Measurements from ENCODE around the gene CFAP221.

Gene CFAP221

GRCh38 chr2:119674711-119675500 lies 130.7 kb downstream of the CFAP221 start:
- POLR2A ChIA-PET = interaction anchor here (1.1 kb wide), 1 partner anchor 11 kb away, joined by 3 read pairs; no protein-coding TSS in a partner anchor
- Histone ChIP-seq H3K4me3 (ENCODE audit: control insufficient read depth in 1 of 7, extremely low read depth in 1 of 7, insufficient read depth in 4 of 7, low read depth in 2 of 7, low read length in 6 of 7) (no peak overlapping the region), H3K27me3 (replicated peaks in 2 of 5; ENCODE audit: control insufficient read depth in 4 of 5, insufficient read depth in 5 of 5, low read length in 4 of 5) (no peaks in the 10 kb centered on the region), H3K4me1 (ENCODE audit: control extremely low read depth in 1 of 4, control insufficient read depth in 4 of 4, insufficient read depth in 4 of 4, low read length in 3 of 4) (peaks cover 6 to 11% (median 8%) of the 10 kb centered on the region in 4 experiments), H3K36me3 (ENCODE audit: control insufficient read depth in 4 of 4, insufficient read depth in 4 of 4, low read length in 3 of 4) (no peaks in the 10 kb centered on the region), H3K27ac (ENCODE audit: insufficient read depth in 1 of 2, low read depth in 1 of 2, low read length in 2 of 2, poor library complexity in 1 of 2, severe bottlenecking in 2 of 2) (no peak overlapping the region), H3K9me3 (ENCODE audit: control extremely low read depth in 1 of 5, control insufficient read depth in 4 of 5, insufficient read depth in 2 of 5, low read depth in 1 of 5, low read length in 4 of 5) (no peaks in the 10 kb centered on the region)
- no peak for DNase-seq
- WGBS (ENCODE audit: insufficient coverage) = 85% methylated on average over 10 of the region's 10 CpGs
- CTCF ChIA-PET = interaction anchor here (0.8 to 1.9 kb wide), 4 partner anchors 10 to 25 kb away, joined by 3 to 6 read pairs (median 4); no protein-coding TSS in a partner anchor

- Histone ChIP-seq H3K36me3 (ENCODE audit: control insufficient read depth in 4 of 4, insufficient read depth in 4 of 4, low read length in 3 of 4) (peaks cover 0 to 14% (median 7%) of the 10 kb centered on the region in 4 experiments), H3K27me3 (replicated peaks in 2 of 5; ENCODE audit: control insufficient read depth in 4 of 5, insufficient read depth in 5 of 5, low read length in 4 of 5) (no peaks in the 10 kb centered on the region), H3K9me3 (ENCODE audit: control extremely low read depth in 1 of 5, control insufficient read depth in 4 of 5, insufficient read depth in 2 of 5, low read depth in 1 of 5, low read length in 4 of 5) (no peaks in the 10 kb centered on the region), H3K4me3 (ENCODE audit: control insufficient read depth in 1 of 7, extremely low read depth in 1 of 7, insufficient read depth in 4 of 7, low read depth in 2 of 7, low read length in 6 of 7) (peak overlapping the region in 4 of 7 experiments; percentile 80 to 94 (median 89)), H3K27ac (ENCODE audit: insufficient read depth in 1 of 2, low read depth in 1 of 2, low read length in 2 of 2, poor library complexity in 1 of 2, severe bottlenecking in 2 of 2) (no peak overlapping the region), H3K4me1 (ENCODE audit: control extremely low read depth in 1 of 4, control insufficient read depth in 4 of 4, insufficient read depth in 4 of 4, low read length in 3 of 4) (peaks cover 9 to 11% (median 10%) of the 10 kb centered on the region in 4 experiments)
- ChIA-PET CTCF (interaction anchor here (0.7 to 2.1 kb wide), 3 partner anchors 17 to 366 kb away, joined by 3 to 5 read pairs (median 5); no protein-coding TSS in a partner anchor), POLR2A (no interaction called here)
- DNase-seq = no peak
- WGBS (ENCODE audit: insufficient coverage) = 94% methylated on average over 7 of the region's 19 CpGs
Measured at GRCh38 chr2:119678021-119678656, 133.9 kb downstream of the CFAP221 start.

- Histone ChIP-seq H3K4me3 (ENCODE audit: control insufficient read depth in 1 of 7, extremely low read depth in 1 of 7, insufficient read depth in 4 of 7, low read depth in 2 of 7, low read length in 6 of 7) (peak overlapping the region; percentile 55 to 94 (median 85)), H3K4me1 (ENCODE audit: control extremely low read depth in 1 of 4, control insufficient read depth in 4 of 4, insufficient read depth in 4 of 4, low read length in 3 of 4) (peaks cover 9 to 11% (median 10%) of the 10 kb centered on the region in 4 experiments), H3K9me3 (ENCODE audit: control extremely low read depth in 1 of 5, control insufficient read depth in 4 of 5, insufficient read depth in 2 of 5, low read depth in 1 of 5, low read length in 4 of 5) (no peaks in the 10 kb centered on the region), H3K36me3 (ENCODE audit: control insufficient read depth in 4 of 4, insufficient read depth in 4 of 4, low read length in 3 of 4) (peaks cover 0 to 14% (median 7%) of the 10 kb centered on the region in 4 experiments), H3K27ac (ENCODE audit: insufficient read depth in 1 of 2, low read depth in 1 of 2, low read length in 2 of 2, poor library complexity in 1 of 2, severe bottlenecking in 2 of 2) (peak overlapping the region in 1 of 2 experiments; percentile 61), H3K27me3 (replicated peaks in 2 of 5; ENCODE audit: control insufficient read depth in 4 of 5, insufficient read depth in 5 of 5, low read length in 4 of 5) (no peaks in the 10 kb centered on the region)
- WGBS (ENCODE audit: insufficient coverage) = 2% methylated on average over 9 of the region's 9 CpGs
- ChIA-PET POLR2A (interaction anchor here (0.6 kb wide), 1 partner anchor 618 kb away, joined by 3 read pairs; no protein-coding TSS in a partner anchor), CTCF (interaction anchor here (1.0 to 2.1 kb wide), 2 partner anchors 19 to 149 kb away, joined by 3 to 5 read pairs; no protein-coding TSS in a partner anchor)
- no peak for DNase-seq
Measured at GRCh38 chr2:119679526-119679837, 135.2 kb downstream of the CFAP221 start.

- 100% methylated on average over 2 of the region's 2 CpGs for WGBS (ENCODE audit: insufficient coverage)
- H3K36me3 ChIP-seq (ENCODE audit: control insufficient read depth in 4 of 4, insufficient read depth in 4 of 4, low read length in 3 of 4) = peaks cover 0 to 14% (median 7%) of the 10 kb centered on the region in 4 experiments
- ChIA-PET POLR2A (interaction anchor here (0.6 kb wide), 1 partner anchor 618 kb away, joined by 3 read pairs; no protein-coding TSS in a partner anchor), CTCF (interaction anchor here (1.0 kb wide), 1 partner anchor 149 kb away, joined by 3 read pairs; no protein-coding TSS in a partner anchor)
- H3K27ac ChIP-seq (ENCODE audit: insufficient read depth in 1 of 2, low read depth in 1 of 2, low read length in 2 of 2, poor library complexity in 1 of 2, severe bottlenecking in 2 of 2) = no peak overlapping the region
- H3K9me3 ChIP-seq (ENCODE audit: control extremely low read depth in 1 of 5, control insufficient read depth in 4 of 5, insufficient read depth in 2 of 5, low read depth in 1 of 5, low read length in 4 of 5) = no peaks in the 10 kb centered on the region
- no peak for DNase-seq
- H3K4me3 ChIP-seq (ENCODE audit: control insufficient read depth in 1 of 7, extremely low read depth in 1 of 7, insufficient read depth in 4 of 7, low read depth in 2 of 7, low read length in 6 of 7) = peak overlapping the region in 6 of 7 experiments; percentile 55 to 94 (median 85)
- no peaks in the 10 kb centered on the region for H3K27me3 ChIP-seq (replicated peaks in 2 of 5; ENCODE audit: control insufficient read depth in 4 of 5, insufficient read depth in 5 of 5, low read length in 4 of 5)
- peaks cover 9 to 11% (median 10%) of the 10 kb centered on the region in 4 experiments for H3K4me1 ChIP-seq (ENCODE audit: control extremely low read depth in 1 of 4, control insufficient read depth in 4 of 4, insufficient read depth in 4 of 4, low read length in 3 of 4)
Measured at GRCh38 chr2:119679846-119680245, 135.6 kb downstream of the CFAP221 start.

GRCh38 chr2:119680457-119681202 lies 136.4 kb downstream of the CFAP221 start:
- peak overlapping the region in 1 of 7 experiments; percentile 85 for H3K4me3 ChIP-seq (ENCODE audit: control insufficient read depth in 1 of 7, extremely low read depth in 1 of 7, insufficient read depth in 4 of 7, low read depth in 2 of 7, low read length in 6 of 7)
- no peaks in the 10 kb centered on the region for H3K9me3 ChIP-seq (ENCODE audit: control extremely low read depth in 1 of 5, control insufficient read depth in 4 of 5, insufficient read depth in 2 of 5, low read depth in 1 of 5, low read length in 4 of 5)
- peaks cover 0 to 14% (median 7%) of the 10 kb centered on the region in 4 experiments for H3K36me3 ChIP-seq (ENCODE audit: control insufficient read depth in 4 of 4, insufficient read depth in 4 of 4, low read length in 3 of 4)
- peaks cover 9 to 11% (median 10%) of the 10 kb centered on the region in 4 experiments for H3K4me1 ChIP-seq (ENCODE audit: control extremely low read depth in 1 of 4, control insufficient read depth in 4 of 4, insufficient read depth in 4 of 4, low read length in 3 of 4)
- ChIA-PET POLR2A (no interaction called here), CTCF (interaction anchor here (1.0 to 1.6 kb wide), 3 partner anchors 19 to 148 kb away, joined by 3 to 8 read pairs (median 3); no protein-coding TSS in a partner anchor)
- WGBS (ENCODE audit: insufficient coverage) = 94% methylated on average over 11 of the region's 13 CpGs
- no peak for DNase-seq
- no peak overlapping the region for H3K27ac ChIP-seq (ENCODE audit: insufficient read depth in 1 of 2, low read depth in 1 of 2, low read length in 2 of 2, poor library complexity in 1 of 2, severe bottlenecking in 2 of 2)
- no peaks in the 10 kb centered on the region for H3K27me3 ChIP-seq (replicated peaks in 2 of 5; ENCODE audit: control insufficient read depth in 4 of 5, insufficient read depth in 5 of 5, low read length in 4 of 5)

DNA sequence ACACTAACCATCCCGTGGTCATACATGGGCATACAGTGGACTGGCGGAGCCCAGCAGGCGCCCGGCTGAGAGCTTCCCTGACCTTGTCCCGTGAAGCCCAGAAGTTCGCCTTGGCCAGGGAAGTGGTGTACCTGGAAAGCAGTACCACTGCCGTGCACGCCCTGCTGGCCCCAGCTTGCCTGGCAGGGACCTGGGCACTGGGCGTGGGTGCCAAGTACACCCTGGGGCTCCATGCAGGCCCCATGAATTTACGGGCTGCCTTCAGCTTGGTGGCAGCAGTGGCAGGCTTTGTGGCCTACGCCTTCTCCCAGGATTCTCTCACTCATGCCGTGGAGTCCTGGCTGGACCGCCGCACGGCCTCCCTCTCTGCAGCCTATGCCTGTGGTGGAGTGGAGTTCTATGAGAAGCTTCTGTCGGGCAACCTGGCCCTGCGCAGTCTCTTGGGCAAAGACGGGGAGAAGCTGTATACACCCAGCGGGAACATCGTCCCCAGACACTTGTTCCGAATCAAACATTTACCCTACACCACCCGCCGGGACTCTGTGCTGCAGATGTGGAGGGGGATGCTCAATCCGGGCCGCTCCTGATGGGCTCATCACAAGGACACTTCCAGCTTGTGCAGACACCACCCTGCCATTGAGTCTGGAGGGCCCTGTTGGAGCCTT lies 137.1 kb downstream of the CFAP221 start:
- no peak for DNase-seq
- Histone ChIP-seq H3K27ac (ENCODE audit: insufficient read depth in 1 of 2, low read depth in 1 of 2, low read length in 2 of 2, poor library complexity in 1 of 2, severe bottlenecking in 2 of 2) (no peak overlapping the region), H3K4me3 (ENCODE audit: control insufficient read depth in 1 of 7, extremely low read depth in 1 of 7, insufficient read depth in 4 of 7, low read depth in 2 of 7, low read length in 6 of 7) (no peak overlapping the region), H3K27me3 (replicated peaks in 2 of 5; ENCODE audit: control insufficient read depth in 4 of 5, insufficient read depth in 5 of 5, low read length in 4 of 5) (no peaks in the 10 kb centered on the region), H3K9me3 (ENCODE audit: control extremely low read depth in 1 of 5, control insufficient read depth in 4 of 5, insufficient read depth in 2 of 5, low read depth in 1 of 5, low read length in 4 of 5) (no peaks in the 10 kb centered on the region), H3K36me3 (ENCODE audit: control insufficient read depth in 4 of 4, insufficient read depth in 4 of 4, low read length in 3 of 4) (peaks cover 0 to 14% (median 8%) of the 10 kb centered on the region in 4 experiments), H3K4me1 (ENCODE audit: control extremely low read depth in 1 of 4, control insufficient read depth in 4 of 4, insufficient read depth in 4 of 4, low read length in 3 of 4) (peaks cover 9 to 11% (median 10%) of the 10 kb centered on the region in 4 experiments)
- ChIA-PET CTCF (interaction anchor here (1.2 to 1.6 kb wide), 2 partner anchors 20 to 35 kb away, joined by 3 to 8 read pairs; no protein-coding TSS in a partner anchor), POLR2A (no interaction called here)
- WGBS (ENCODE audit: insufficient coverage) = 97% methylated on average over 16 of the region's 25 CpGs
